GM03348 (cell line): ENCODE measurements around the gene CARD14.
A peak's percentile ranks its signal among the peaks of the same experiment; 100 is the strongest.

Source experiments
- DNase-seq: peaks from one replicate; pipeline ENCODE4 v3.0.0; 2012; ENCODE audit warnings: low spot score

CARD14 gene

GRCh38 chr17:80212511-80212910, 42.7 kb downstream of the CARD14 start:
- DNase-seq: no peak

DNA sequence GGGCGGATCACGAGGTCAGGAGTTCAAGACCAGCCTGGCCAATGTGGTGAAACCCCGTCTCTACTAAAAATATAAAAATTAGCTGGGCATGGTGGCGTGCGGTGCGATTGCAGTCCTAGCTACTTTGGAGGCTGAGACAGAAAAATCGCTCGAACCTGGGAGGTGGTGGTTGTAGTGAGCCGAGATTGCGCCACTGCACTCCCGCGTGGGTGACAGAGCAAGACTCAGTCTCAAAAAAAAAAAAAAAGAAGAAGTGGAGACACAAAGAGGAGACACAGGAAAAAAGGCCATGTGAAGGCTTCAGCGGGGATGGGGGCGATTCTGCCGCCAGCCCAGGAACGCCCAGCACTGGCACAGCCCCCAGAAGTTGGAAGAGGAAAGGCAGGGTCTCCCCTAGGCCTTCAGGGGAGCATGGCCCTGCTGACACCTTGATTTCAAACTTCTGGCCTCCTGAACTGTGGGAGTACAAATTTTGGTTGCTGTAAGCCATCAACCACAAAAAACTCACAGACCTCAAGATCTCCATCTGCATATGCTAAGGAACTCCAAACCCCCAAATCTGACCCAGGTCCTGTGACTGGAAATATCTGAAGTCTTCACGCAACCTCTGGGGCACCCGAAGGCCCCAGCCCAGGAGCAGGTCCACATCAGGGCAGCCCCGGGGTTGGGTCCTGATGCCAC, 43.3 kb downstream of the CARD14 start:
- no peak for DNase-seq

DNA sequence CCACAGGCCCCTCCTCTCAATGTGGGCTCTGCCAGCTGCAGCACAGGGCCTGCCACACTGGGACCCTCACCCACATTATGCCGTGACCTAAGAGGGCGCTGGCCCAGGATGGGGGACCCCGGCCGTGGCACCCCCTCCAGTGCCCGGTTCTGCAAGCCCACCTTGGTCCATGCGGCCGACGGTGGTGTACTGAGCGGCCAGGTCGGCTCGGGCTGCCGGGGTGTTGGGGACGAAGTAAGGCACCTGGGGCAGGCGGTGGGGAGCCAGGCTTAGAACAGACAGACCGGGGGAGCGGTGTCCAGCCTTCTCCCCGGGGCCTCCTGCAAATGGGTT, 43.8 kb downstream of the CARD14 start:
- no peak for DNase-seq

GRCh38 chr17:80214012-80214877, 44.4 kb downstream of the CARD14 start:
- no peak for DNase-seq

DNA sequence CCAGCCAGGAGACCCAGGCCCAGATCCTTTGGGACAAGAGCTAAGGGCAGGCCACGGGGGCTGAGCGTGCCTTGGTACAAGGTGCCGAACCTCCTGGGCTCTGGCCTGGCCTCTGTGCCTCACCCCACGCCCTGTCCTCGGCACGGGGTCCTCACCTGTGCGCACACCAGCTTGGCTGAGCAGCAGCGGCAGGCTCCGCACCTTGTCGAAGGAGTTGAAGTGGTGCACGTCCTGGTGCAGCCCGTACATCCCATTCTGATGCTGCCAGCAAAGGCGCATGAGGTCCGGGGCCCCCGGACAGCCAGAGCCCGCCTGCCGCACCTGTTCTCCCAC, 45.0 kb downstream of the CARD14 start:
- no peak for DNase-seq

DNA sequence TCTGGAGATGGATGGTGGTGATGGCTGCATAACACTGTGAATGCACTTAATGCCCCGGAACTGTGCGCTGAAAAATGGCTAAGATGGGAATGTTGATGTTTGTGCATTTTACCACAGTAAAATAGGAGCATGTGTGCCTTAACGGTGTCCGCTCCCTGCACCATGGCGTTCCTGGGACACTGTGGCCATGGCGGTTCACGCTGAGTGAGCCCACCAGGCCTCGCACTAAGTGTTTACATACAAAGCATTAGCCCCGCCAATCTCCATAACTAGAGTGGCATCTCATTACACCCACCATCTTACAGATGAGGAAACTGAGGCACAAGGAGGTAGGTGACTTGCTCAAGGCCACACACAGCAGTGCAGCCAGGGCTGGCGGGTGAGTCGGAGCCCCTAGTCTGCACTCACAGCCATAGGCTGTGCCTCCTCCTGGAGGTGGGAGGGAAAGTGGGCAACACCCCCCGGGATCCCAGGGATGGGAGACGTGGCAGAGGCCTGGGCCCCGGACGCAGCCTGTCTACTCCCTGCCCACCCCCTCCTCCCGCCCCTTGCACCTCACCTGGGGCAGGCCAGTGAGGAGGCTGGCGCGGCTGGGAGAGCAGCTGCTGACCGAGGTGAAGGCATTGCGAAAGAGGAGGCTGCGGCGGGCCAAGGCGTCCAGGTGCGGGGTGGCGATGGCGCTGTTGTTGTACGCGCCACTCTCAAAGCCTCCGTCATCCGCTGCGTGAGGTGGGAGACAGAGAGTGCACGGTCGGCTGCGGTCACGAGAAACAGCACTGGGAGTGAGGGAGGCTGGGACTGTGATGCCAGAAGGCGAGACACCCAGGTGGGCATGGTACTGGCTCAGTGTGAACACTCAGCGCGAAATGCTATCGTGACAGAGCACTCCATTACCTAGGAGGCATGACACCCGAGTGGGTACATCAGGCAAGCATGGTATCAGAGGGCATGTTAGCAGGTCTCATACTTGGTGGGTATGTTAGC, 46.9 kb downstream of the CARD14 start:
- no peak for DNase-seq

- DNase-seq: no peak
These were observed 48.0 kb downstream of the CARD14 start for GRCh38 chr17:80217703-80218362.

GRCh38 chr17:80218391-80218790, 48.6 kb downstream of the CARD14 start:
- no peak for DNase-seq

DNA sequence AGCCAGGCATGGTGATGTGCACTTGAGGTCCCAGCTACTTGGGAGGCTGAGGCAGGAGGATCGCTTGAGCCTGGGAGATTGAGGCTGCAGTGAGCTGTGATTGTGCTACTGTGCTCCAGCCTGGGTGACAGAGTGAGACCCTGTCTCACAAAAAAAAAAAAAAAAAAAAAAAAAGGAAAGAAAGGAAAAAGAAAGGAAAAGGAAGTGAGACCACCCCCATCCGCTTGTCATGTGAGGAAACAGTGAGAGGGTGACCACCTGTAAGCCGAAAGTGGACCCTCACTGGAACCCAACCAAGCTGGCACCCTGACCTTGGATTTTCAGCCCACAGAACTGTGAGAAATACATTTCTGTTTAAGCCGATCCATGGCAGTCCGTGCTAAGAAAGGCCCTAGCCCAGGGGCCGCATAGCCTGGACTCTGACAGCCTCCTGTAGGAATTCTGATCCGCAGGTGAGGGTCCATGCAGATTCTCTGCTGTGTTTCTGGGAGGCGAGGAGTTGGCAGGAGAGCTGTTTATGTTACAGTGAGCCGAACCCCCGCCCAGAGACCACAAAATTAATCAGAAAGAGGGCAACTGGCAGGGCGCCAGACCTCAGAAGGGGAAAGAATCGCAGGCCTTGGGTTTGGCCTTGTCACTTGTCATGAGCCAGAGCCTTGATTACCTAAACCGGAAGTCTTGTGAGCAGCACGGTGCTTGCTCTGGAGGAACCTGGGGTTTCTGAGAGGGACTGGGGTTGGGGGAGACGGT, 49.4 kb downstream of the CARD14 start:
- DNase-seq: peak; percentile 79

- DNase-seq: no peak
These were observed 49.9 kb downstream of the CARD14 start for GRCh38 chr17:80219763-80220053.

DNA sequence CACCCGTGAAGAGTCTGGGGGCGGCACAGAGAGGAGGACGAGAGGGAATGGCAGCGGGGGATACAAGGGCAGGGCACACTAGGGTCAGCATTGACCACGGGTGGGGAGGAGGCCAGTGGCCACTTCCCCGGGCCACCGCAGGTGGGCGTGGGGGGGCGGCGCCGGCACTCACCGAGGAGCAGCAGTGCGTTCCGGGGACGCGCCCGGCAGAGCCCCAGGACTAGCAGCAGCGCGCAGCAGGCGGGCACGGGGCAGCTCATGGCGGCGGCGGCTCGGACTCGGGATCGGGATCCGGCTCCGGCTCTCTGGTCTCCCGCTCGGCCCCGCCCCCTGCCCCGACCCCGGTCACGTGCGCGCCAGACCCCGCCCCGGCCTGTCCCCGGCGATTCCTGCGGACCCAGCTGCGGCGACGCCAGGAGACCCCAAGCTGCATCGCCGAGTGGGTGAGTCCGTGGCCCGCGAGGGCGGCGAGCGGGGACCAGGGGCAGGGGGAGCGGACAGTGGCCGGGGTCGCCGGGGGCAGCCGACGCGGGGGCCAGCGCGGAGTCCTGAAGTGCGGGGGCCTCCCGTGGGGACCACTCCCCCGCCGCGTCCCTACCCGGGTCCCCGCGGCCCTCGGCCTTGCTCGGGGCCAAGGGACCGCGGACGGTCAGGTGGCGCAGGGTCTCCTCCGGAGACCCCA, 50.4 kb downstream of the CARD14 start, which contains the start of the genes SGSH and SLC26A11:
SGSH (minus strand) TSS at position 280 of the 682 bp plus-strand sequence; CDS start at position 260, 20 bp downstream.
SLC26A11 (plus strand) TSS at position 374 of the 682 bp plus-strand sequence. CDS start 1,134 bp downstream, outside the sequence.
- DNase-seq: peak; percentile 99

DNA sequence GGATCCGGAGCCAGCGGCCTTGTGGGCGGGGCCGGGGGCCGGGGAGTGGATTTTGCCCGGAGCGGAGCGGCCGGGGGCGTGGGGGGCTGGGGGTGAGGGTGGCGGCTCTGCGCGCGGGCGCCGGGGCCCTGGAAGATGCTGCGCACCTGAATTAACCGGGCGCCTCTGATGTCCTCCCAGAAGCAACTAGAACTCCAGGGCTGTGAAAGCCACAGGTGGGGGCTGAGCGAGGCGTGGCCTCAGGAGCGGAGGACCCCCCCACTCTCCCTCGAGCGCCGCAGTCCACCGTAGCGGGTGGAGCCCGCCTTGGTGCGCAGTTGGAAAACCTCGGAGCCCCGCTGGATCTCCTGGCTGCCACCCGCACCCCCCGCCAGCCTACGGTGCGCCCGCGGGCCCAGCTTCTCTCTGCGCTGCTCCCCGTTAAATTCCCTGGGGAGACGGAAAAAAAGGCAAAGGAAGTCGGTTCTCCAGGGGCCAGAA, 50.9 kb downstream of the CARD14 start:
- peak; percentile 63 for DNase-seq

- no peak for DNase-seq
These were observed 51.7 kb downstream of the CARD14 start for GRCh38 chr17:80221351-80222105.

DNA sequence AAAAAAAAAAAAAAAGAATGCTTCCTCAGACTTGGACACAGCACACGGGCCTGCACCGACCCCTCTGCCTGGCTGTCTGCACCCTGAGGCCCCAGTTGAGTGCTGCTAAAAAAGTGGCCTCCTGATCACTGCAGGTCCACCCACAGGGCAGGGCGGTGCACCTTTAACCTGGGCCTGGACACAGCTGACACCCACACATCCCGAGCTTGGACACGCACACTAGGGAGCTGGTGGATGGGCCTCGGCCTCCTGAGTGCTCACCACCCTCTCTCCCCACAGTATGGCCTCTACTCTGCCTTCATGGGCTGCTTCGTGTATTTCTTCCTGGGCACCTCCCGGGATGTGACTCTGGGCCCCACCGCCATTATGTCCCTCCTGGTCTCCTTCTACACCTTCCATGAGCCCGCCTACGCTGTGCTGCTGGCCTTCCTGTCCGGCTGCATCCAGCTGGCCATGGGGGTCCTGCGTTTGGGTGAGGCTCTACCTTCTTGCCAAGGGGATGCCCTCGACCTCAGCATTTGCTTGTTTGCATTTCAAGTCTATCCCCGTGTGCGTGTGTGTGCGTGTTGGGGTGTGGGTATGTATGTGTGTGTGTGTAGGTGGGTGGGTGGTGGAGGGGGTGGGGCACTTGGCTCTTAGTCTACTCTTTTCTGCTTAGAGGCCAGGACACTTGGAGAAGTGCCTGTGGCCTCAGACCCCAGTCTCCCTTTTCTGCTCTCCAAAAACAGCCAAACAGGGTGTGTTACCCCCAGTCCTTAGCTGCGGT, 52.7 kb downstream of the CARD14 start:
- no peak for DNase-seq

DNA sequence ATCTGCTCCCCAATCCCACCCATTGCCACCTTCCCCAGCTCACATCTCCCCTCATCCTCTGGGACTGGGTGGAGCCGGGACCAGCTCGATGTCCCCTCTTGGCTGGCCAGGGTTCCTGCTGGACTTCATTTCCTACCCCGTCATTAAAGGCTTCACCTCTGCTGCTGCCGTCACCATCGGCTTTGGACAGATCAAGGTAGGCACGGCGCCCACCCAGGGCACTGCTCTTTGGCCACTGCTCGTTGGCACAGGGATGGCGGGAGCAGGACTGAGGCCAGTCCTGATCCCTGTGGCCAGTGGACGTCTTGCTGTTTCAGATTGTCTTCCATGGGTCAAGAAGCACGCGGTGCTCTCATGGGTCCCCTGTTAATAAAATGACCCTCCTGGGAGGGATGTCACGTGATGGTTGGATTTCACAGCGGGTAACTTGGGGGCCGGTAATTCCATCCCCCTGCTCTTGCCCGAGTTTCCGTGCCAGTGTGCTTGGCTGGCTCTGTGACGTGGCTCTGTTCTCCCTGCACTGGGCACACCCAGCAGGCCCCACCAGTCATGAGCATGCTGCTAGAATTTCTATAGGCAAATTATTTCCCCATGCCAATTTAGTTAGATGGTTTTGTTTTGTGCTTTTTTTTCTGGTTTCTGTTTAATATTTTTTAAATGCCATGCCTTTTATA, 53.4 kb downstream of the CARD14 start:
- DNase-seq: no peak

- no peak for DNase-seq
These were observed 54.1 kb downstream of the CARD14 start for GRCh38 chr17:80223838-80224497.

DNA sequence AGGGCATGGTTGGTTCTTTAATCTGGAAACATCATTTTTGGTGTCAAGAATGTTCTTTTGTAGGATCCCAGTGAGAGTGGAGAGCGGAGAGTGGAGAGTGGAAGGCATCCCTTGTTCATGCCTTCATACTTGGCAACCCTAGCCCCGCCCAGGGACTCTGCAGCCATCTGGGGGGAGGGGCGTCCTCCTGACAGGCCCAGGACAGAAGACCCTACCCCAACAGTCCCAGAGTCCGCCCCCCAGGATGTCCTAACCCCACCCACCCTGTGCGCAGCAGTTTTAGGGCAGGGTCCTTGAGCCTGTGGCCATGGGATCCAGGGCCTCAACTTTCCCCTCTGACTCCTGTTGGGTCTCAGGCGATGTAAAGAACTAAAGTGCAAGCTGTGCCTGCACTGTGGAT, 54.9 kb downstream of the CARD14 start:
- no peak for DNase-seq

DNA sequence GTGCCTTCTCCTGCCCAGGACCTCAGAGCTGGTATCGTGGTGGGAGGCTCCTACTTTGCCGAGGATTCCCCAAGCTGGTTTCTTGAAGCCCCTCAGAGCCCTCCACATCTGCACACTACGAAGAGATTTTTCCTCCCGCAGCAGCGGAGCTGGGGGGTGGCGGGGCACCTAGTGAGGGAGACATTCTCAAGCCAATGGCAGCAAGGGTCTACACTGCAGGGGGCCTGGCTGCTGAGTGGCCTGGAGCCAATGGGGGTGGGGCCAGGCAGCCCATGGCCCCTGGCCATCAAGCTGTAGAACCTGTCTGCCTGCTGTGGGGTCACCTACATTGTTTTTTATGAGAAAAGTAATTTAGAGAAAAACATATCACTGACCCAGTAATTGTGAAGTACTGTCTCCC, 55.4 kb downstream of the CARD14 start:
- DNase-seq: no peak
